ENCODE results near the gene KCNK7. TPM values are rescaled to one million over a fixed set of nuclear protein-coding genes. Genes with fewer than 3 reads are reported as not detected.

The KCNK7 gene
- total RNA-seq, 2 experiments from 2014 or later = 4.9 to 5.0 TPM

- no peaks in the 10 kb centered on the region for H3K9me3 Mint-ChIP-seq
- no peak for TF ChIP-seq CTCF (IDR thresholded peaks at IDR 0.05)
- Histone ChIP-seq H3K9me3 (ENCODE audit: control insufficient read depth in 1 of 2, insufficient read depth in 1 of 2, low read length in 2 of 2) (no peaks in the 10 kb centered on the region), H3K27ac (ENCODE audit: low read depth in 1 of 2, low read length in 2 of 2) (no peak overlapping the region), H3K4me1 (ENCODE audit: insufficient read depth, low read length) (peaks cover 36% of the 10 kb centered on the region), H3K27me3 (ENCODE audit: control insufficient read depth in 1 of 2, insufficient read depth in 2 of 2, low read length in 2 of 2) (no peaks in the 10 kb centered on the region), H3K36me3 (ENCODE audit: insufficient read depth, low read length) (peaks cover 72% of the 10 kb centered on the region), H3K4me3 (ENCODE audit: low read length) (no peak overlapping the region)
- peaks cover 60% of the 10 kb centered on the region for H3K36me3 Mint-ChIP-seq (ENCODE audit: low read depth)
- DNase-seq = no peak
- ChIA-PET CTCF (no interaction called here), POLR2A (interaction anchor here (1.0 kb wide), 1 partner anchor 11 kb away, joined by 3 read pairs; no protein-coding TSS in a partner anchor)
- H3K4me3 Mint-ChIP-seq = no peak overlapping the region
- no peak for ATAC-seq (ENCODE audit: poor library complexity)
- H3K27ac Mint-ChIP-seq = no peak overlapping the region
- no peaks in the 10 kb centered on the region for H3K27me3 Mint-ChIP-seq
- intact Hi-C loops (cut with DNase I, micrococcal nuclease) = no loop called here
- peaks cover 16% of the 10 kb centered on the region for H3K4me1 Mint-ChIP-seq (ENCODE audit: low read depth)
These were observed 12.0 kb downstream of the KCNK7 start for GRCh38 chr11:65583589-65583988.

DNA sequence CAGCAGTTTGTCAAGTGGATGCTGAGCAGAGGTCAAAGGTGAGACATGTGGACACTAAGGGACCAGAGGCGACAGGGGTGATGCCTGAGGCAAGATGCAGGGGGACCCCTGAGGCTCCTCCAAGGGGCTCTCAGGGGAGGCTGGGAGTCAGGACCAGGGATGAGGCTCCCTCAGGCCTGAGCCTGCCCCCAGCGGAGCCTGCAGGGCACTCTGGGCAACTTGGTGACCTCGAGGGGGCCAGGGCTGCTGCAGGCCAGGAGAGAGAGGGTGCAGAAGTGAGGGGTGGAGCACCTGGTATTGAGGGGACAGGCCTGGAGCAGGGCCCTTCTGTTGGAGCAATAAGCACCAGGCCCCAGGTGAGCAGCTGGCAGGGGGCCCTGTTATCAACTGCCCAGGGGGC is 13.7 kb downstream of the KCNK7 start:
- H3K4me1 ChIP-seq (ENCODE audit: insufficient read depth, low read length) = peaks cover 38% of the 10 kb centered on the region
- peak overlapping the region; percentile 13 for H3K27ac Mint-ChIP-seq
- POLR2A ChIA-PET = interaction anchor here (1.6 kb wide), 1 partner anchor 33 kb away, joined by 3 read pairs; the partner anchor contains the start of gene PCNX3

DNA sequence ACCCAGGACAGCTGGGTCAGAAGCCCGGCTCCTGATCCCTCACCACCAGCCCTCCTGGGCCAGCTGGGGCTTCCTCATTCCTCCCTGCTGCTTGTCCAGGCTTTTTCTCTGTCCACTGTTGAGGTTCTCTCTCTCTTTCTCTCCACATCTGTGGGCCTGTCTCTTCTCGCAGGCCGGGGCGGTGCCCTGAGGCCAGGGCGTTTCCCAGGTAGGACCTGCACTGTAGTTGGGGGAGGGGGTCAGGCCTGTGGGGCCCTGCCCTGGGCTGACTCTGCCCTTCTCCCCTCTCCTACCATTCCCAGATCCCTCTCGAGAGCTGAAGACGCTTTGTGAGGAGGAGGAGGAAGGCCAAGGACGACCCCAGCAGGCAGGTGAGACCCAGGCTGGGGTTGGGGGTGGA is 14.8 kb downstream of the KCNK7 start:
- DNase-seq (no peak), ATAC-seq (ENCODE audit: poor library complexity) (no peak)
- H3K9me3 ChIP-seq (ENCODE audit: control insufficient read depth in 1 of 2, insufficient read depth in 1 of 2, low read length in 2 of 2) = no peaks in the 10 kb centered on the region
- TF ChIP-seq CTCF (IDR thresholded peaks at IDR 0.05) = no peak
- H3K36me3 ChIP-seq (ENCODE audit: insufficient read depth, low read length) = peaks cover 62% of the 10 kb centered on the region
- no peak overlapping the region for H3K4me3 ChIP-seq (ENCODE audit: low read length)
- H3K27ac ChIP-seq (ENCODE audit: low read depth in 1 of 2, low read length in 2 of 2) = no peak overlapping the region
- H3K27me3 ChIP-seq (ENCODE audit: control insufficient read depth in 1 of 2, insufficient read depth in 2 of 2, low read length in 2 of 2) = no peaks in the 10 kb centered on the region
- Mint-ChIP-seq H3K27me3 (no peaks in the 10 kb centered on the region), H3K27ac (no peak overlapping the region), H3K9me3 (no peaks in the 10 kb centered on the region), H3K4me1 (ENCODE audit: low read depth) (peaks cover 20% of the 10 kb centered on the region), H3K4me3 (peak overlapping the region; percentile 7), H3K36me3 (ENCODE audit: low read depth) (peaks cover 59% of the 10 kb centered on the region)
- peaks cover 39% of the 10 kb centered on the region for H3K4me1 ChIP-seq (ENCODE audit: insufficient read depth, low read length)
- intact Hi-C loops (cut with DNase I, micrococcal nuclease) = no loop called here
- ChIA-PET POLR2A (no interaction called here), CTCF (no interaction called here)

More for the DNA sequence above, 13.7 kb downstream of the KCNK7 start:
- H3K27me3 ChIP-seq (ENCODE audit: control insufficient read depth in 1 of 2, insufficient read depth in 2 of 2, low read length in 2 of 2) = no peaks in the 10 kb centered on the region
- DNase-seq (no peak), ATAC-seq (ENCODE audit: poor library complexity) (no peak)
- TF ChIP-seq CTCF (IDR thresholded peaks at IDR 0.05) = no peak
- H3K9me3 Mint-ChIP-seq = no peaks in the 10 kb centered on the region
- H3K9me3 ChIP-seq (ENCODE audit: control insufficient read depth in 1 of 2, insufficient read depth in 1 of 2, low read length in 2 of 2) = no peaks in the 10 kb centered on the region
- H3K27me3 Mint-ChIP-seq = no peaks in the 10 kb centered on the region
- H3K36me3 Mint-ChIP-seq (ENCODE audit: low read depth) = peaks cover 66% of the 10 kb centered on the region
- H3K4me3 ChIP-seq (ENCODE audit: low read length) = no peak overlapping the region
- H3K4me3 Mint-ChIP-seq = no peak overlapping the region
- CTCF ChIA-PET = no interaction called here
- H3K27ac ChIP-seq (ENCODE audit: low read depth in 1 of 2, low read length in 2 of 2) = peak overlapping the region in 1 of 2 donors; percentile 3
- intact Hi-C loops (cut with DNase I, micrococcal nuclease) = no loop called here
- H3K4me1 Mint-ChIP-seq (ENCODE audit: low read depth) = peaks cover 15% of the 10 kb centered on the region
- peaks cover 71% of the 10 kb centered on the region for H3K36me3 ChIP-seq (ENCODE audit: insufficient read depth, low read length)
